K562 (cell line): ENCODE results near the gene GAS2L1. TPM values are rescaled to one million over a fixed set of nuclear protein-coding genes. Genes with fewer than 3 reads are reported as not detected.

ENCODE experiments used
- ATAC-seq: fragments of 200-7000 bp; cut with Tn5 transposase; 3 replicates; pipeline ENCODE4 v1.9.1; 2020; ENCODE audit warnings: moderate library complexity
- BruUV-seq: library from RNA; stranded (reverse); fragments of 400-500 nt; replicated peaks from 2 replicates; lab custom pipeline; 2021; lab: Mats Ljungman, UMichigan
- CTCF ChIA-PET: fragments of 300-600 bp; formaldehyde crosslinking; extraction: SDS; loops from one replicate; lab custom pipeline; 2021; ENCODE audit warnings: low intra/inter-chr PET ratio; lab: Yijun Ruan, JAX
- POLR2A ChIA-PET: fragments of 300-600, 350-650 bp; sonication (Branson Sonifier 250); formaldehyde crosslinking; extraction: SDS; loops from one replicate; lab custom pipeline; 2021; ENCODE audit warnings: antibody characterized with exemption, inconsistent platforms; lab: Yijun Ruan, JAX
- DNase-seq, 4 experiments: peaks; one replicate each; pipeline versions ENCODE4 v3.0.0 to v3.0.0-alpha.2; 2011 to 2018; ENCODE audit warnings: low spot score in 3 of 4, mixed read lengths in 3 of 4; ENCODE audit errors: extremely low read depth in 1 of 4
- FAIRE-seq: peaks from 2 replicates; lab custom pipeline; 2011; peaks lifted over from hg19 to GRCh38; lab: Jason Lieb, UNC
- H2AFZ ChIP-seq: 2 replicates; pipeline ENCODE4 v1.6.0; 2011; ENCODE audit warnings: low read depth, low read length, control low read depth, inconsistent platforms
- H3K27ac ChIP-seq: fragments of 200-600 bp; 3 replicates; pipeline ENCODE4 v1.8.0; 2011; ENCODE audit warnings: low read depth, mild to moderate bottlenecking, control low read depth, inconsistent platforms, low read length, moderate library complexity, mixed read lengths; ENCODE audit errors: extremely low read depth
- H3K27me3 ChIP-seq, 2 experiments: fragments of 300-600 bp in 1 of 2; 2 replicates in 1 of 2; 3 replicates in 1 of 2; pipeline versions ENCODE4 v1.6.0 to v1.8.0; 2011; ENCODE audit warnings: inconsistent platforms in 2 of 2, low read length in 2 of 2, mild to moderate bottlenecking in 1 of 2, mixed read lengths in 1 of 2, moderate library complexity in 1 of 2; ENCODE audit not compliant: control insufficient read depth in 2 of 2, insufficient read depth in 2 of 2
- H3K36me3 ChIP-seq: fragments of 300-600 bp; 3 replicates; pipeline ENCODE4 v1.8.0; 2011; ENCODE audit warnings: mild to moderate bottlenecking, low read length, inconsistent platforms; ENCODE audit not compliant: control insufficient read depth, insufficient read depth
- H3K4me1 ChIP-seq, 2 experiments: fragments of 200-600 bp in 1 of 2; replicated peaks in 1 of 2; 2 replicates in 1 of 2; 3 replicates in 1 of 2; pipeline versions ENCODE4 v1.5.1 to v1.8.0; 2011; ENCODE audit warnings: inconsistent platforms in 2 of 2, low read length in 2 of 2, mild to moderate bottlenecking in 1 of 2, mixed read lengths in 1 of 2, moderate library complexity in 1 of 2; ENCODE audit not compliant: control insufficient read depth in 2 of 2, insufficient read depth in 2 of 2
- H3K4me2 ChIP-seq: 2 replicates; pipeline ENCODE4 v1.6.1; 2011; ENCODE audit warnings: low read length, control low read depth, inconsistent platforms, mixed read lengths; ENCODE audit not compliant: insufficient read depth
- H3K4me3 ChIP-seq: fragments of 200-600 bp; sonication (generic), shearing (Covaris generic); 2 replicates; pipeline ENCODE4 v1.5.1; 2016; ENCODE audit warnings: control low read depth, inconsistent platforms
- H3K79me2 ChIP-seq: fragments of 200-600 bp; 3 replicates; pipeline ENCODE4 v1.8.0; 2011; ENCODE audit warnings: low read length, inconsistent platforms; ENCODE audit not compliant: control insufficient read depth, insufficient read depth
- H3K9ac ChIP-seq, 2 experiments: 2 replicates each; pipeline versions ENCODE4 v1.6.0 to v1.6.1; 2011; ENCODE audit warnings: low read depth in 2 of 2, low read length in 2 of 2, control low read depth in 1 of 2, inconsistent platforms in 1 of 2, mild to moderate bottlenecking in 1 of 2, mixed read lengths in 1 of 2; ENCODE audit not compliant: insufficient read depth in 1 of 2
- H3K9me1 ChIP-seq: one replicate; pipeline ENCODE4 v1.6.0; 2011; ENCODE audit warnings: inconsistent platforms, mild to moderate bottlenecking, low read length, moderate library complexity; ENCODE audit not compliant: control insufficient read depth, insufficient read depth
- H3K9me3 ChIP-seq: replicated peaks from 2 replicates; pipeline ENCODE4 v1.5.1; 2011; ENCODE audit warnings: low read depth, low read length, inconsistent platforms; ENCODE audit not compliant: control insufficient read depth, insufficient read depth
- H4K20me1 ChIP-seq: replicated peaks from 2 replicates; pipeline ENCODE4 v1.6.1; 2011; ENCODE audit warnings: low read length, inconsistent platforms, mixed read lengths; ENCODE audit not compliant: control insufficient read depth, insufficient read depth
- ARID2 ChIP-seq: fragments of 450-650 bp; IDR thresholded peaks from 2 replicates; pipeline ENCODE4 v1.6.1; 2017; ENCODE audit warnings: antibody characterized with exemption, mild to moderate bottlenecking
- CHD1 ChIP-seq: fragments of 200-600 bp; sonication (generic); IDR thresholded peaks from one replicate; pipeline ENCODE4 v1.6.1; 2012; ENCODE audit warnings: mild to moderate bottlenecking, moderate library complexity, low read length, inconsistent platforms
- FOXK2 ChIP-seq, 2 experiments: fragments of 450-650 bp; IDR thresholded peaks in 1 of 2; conservative IDR thresholded peaks in 1 of 2; 2 replicates each; pipeline ENCODE4 v1.6.1; 2016; ENCODE audit warnings: low read depth in 2 of 2, mild to moderate bottlenecking in 1 of 2
- IRF2 ChIP-seq: sonication (generic); formaldehyde crosslinking; IDR thresholded peaks from 2 replicates; pipeline ENCODE4 v1.8.1; 2022; ENCODE audit warnings: mild to moderate bottlenecking, missing genetic modification reagents
- RBM39 ChIP-seq: fragments of 200-400 bp; formaldehyde crosslinking; optimal IDR thresholded peaks from 2 replicates; pipeline ENCODE3; 2018; ENCODE audit warnings: low read depth, low read length
- TCFL5 ChIP-seq: fragments of 250-450 bp; sonication (Bioruptor Pico); conservative IDR thresholded peaks from 2 replicates; pipeline ENCODE4 v1.6.1; 2021; ENCODE audit warnings: mild to moderate bottlenecking, moderate library complexity, matching md5 sums
- ZFX ChIP-seq: sonication (generic); formaldehyde crosslinking; IDR thresholded peaks from 2 replicates; pipeline ENCODE4 v1.8.0; 2022; ENCODE audit warnings: mild to moderate bottlenecking, missing genetic modification reagents, moderate library complexity
- ZNF134 ChIP-seq: fragments of 250-450 bp; sonication (Bioruptor Pico); conservative IDR thresholded peaks from 2 replicates; pipeline ENCODE4 v1.4.0; 2020
- WGBS: fragments of 100-300 bp; shearing (Covaris generic); methylation state at CpG from one replicate; pipeline ENCODE4 v1.1.6; 2016; ENCODE audit warnings: low coverage, mixed read lengths; ENCODE audit not compliant: insufficient coverage; ENCODE audit errors: missing lambda C conversion rate; 5-methylcytosine and 5-hydroxymethylcytosine counted together
- in situ Hi-C: fragments of 300-500 bp; cut with MboI; formaldehyde crosslinking; loops from 4 replicates; pipeline ENCODE4 v1.15.0; 2018; ENCODE audit warnings: inconsistent platforms, mixed read lengths
- intact Hi-C: fragments of 100-400 bp; cut with micrococcal nuclease; formaldehyde crosslinking; loops from 2 replicates; pipeline ENCODE4 v1.14.2; 2022
- polyA plus RNA-seq, 8 experiments: library from polyadenylated mRNA; depleted of rRNA in 4 of 8; stranded (reverse) in 5 of 8; unstranded in 3 of 8; fragments of >200 nt; fragmentation: Nextera tagmentation in 2 of 8; fragmentation: Illumina TruSeq in 1 of 8; extraction: Ambion mirVana in 2 of 8; extraction: Trizol in 1 of 8; gene quantifications; 2 replicates each; pipeline versions ENCODE4 v1.2.1 to v1.2.3, GENCODE V29; 2011 to 2014; ENCODE audit warnings: inconsistent platforms in 1 of 8, missing spikeins in 1 of 8
- total RNA-seq, 7 experiments: library from RNA; depleted of rRNA in 6 of 7; stranded (reverse); fragments of >200 nt in 6 of 7; fragmentation: Illumina TruSeq in 2 of 7; extraction: Trizol in 2 of 7; gene quantifications; 2 replicates each; pipeline versions ENCODE4 v1.2.1 to v1.2.3, GENCODE V29; 2011 to 2021; ENCODE audit warnings: low replicate concordance in 1 of 7

Gene GAS2L1
- total and polyA plus RNA-seq, 9 of the 15 experiments (the other 6 are each of a cell fraction or from before 2014, with no cell fraction given) = 0.56 to 19.7 (median 3.2) TPM

DNA sequence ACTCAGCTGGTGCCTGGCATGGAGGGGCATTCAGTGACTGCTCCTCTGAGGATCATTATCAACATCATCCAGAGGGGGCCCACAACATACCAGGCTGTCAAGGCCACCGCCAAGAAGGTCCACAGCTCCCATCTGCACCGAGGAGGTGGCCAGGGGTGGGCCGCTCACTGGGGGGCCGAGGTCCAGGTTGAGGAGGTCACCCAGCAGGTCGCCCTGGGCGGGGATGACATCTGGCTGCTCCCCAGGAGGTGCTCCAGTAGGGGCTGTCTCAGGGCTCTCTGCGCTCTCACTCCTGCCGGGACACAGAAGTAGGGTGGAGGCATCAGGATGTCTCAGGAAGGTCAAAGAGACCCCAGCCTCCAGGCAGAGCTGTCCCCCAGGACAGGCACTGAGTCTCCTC lies 34.1 kb downstream of the GAS2L1 start:
- TF ChIP-seq RBM39 (no peak), IRF2 (CRISPR knock-in tag) (no peak), CHD1 (no peak), ZFX (CRISPR knock-in tag) (no peak), ARID2 (no peak), FOXK2 (conservative IDR thresholded peaks at IDR 0.05 in 1 of 2, IDR thresholded peaks at IDR 0.05 in 1 of 2; ENCODE audit: low read depth in 2 of 2) (no peak), ZNF134 (no peak), TCFL5 (CRISPR knock-in tag) (no peak)
- TF ChIP-seq, all 486 proteins: peak for 0
- no peak for ATAC-seq
- Histone ChIP-seq H4K20me1 (no peaks in the 10 kb centered on the region), H3K9ac (no peak overlapping the region), H3K36me3 (peaks cover 76% of the 10 kb centered on the region; the same call in 2 of the 3 replicates), H3K4me1 (peaks cover 0 to 10% of the 10 kb centered on the region in 2 experiments; a peak in 3 of 5 replicates), H2AFZ (no peak overlapping the region), H3K4me2 (no peak overlapping the region), H3K4me3 (no peak overlapping the region), H3K9me1 (no peaks in the 10 kb centered on the region), H3K9me3 (no peaks in the 10 kb centered on the region), H3K27ac (no peak overlapping the region), H3K79me2 (no peaks in the 10 kb centered on the region), H3K27me3 (no peaks in the 10 kb centered on the region)
- CTCF ChIA-PET = no interaction called here
- no peak for FAIRE-seq
- DNase-seq = no peak
- intact Hi-C loops = no loop called here
- 93% methylated on average over 4 of the region's 8 CpGs for WGBS
- POLR2A ChIA-PET = interaction anchor here (1.0 kb wide), 1 partner anchor 69 kb away, joined by 3 read pairs; no protein-coding TSS in a partner anchor
- in situ Hi-C loops = no loop called here
- BruUV-seq = no TSS peak
